Islet precursor cell (in vitro differentiated cells): ENCODE results near the gene NUAK1.

Experiments
- DNase-seq: peaks from one replicate; pipeline ENCODE4 v3.0.0-alpha.2; 2018

Gene NUAK1

DNA sequence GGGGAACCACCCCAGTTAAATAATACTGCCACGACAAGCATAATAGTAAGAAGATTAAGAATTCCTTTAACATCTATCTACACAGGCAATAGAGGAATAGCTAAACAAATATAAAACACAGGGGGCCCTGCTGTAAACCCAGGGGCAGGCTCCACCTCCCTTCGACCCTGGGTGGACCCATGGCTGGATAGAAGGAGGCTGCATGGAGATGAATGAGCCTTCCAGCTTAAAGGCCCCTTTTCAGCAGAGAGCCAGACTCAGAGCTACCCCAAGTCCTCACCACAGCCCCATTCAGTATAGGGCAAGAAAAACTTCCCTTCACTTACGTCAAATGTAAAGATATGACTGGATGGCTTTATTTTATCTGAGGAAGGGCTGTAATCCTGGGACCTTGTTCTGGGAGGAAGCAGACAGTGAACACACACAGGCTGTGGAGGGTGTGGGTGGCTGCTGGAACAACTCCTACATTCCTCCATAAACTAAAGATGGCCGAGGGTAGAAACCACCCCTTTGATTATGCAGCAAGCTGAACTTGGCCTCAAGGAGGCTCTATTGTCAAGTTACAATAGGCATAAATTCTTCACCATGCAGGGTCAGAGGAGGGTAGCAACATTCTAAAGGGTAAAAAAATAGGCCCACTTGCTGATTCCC is 30.4 kb downstream of the NUAK1 start:
- peak; percentile 82 for DNase-seq

DNA sequence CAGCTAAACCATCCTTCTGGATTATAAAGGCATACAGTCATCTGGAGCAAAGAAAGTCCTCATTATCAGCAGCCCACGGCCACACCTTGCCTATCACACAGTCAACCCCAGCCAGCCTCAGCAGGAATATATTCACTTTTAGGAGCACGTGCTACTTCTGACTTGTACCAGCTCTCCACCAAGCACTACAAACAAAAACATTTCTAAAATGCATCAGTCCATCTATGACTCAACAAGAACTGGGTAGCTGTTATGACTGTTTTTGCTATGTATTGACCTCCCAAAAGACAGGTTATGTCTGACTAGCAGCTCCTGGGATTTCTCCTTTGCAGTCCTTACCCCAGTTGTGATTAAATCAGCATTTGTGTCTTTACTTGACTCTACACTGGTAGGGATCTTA is 31.2 kb downstream of the NUAK1 start:
- no peak for DNase-seq

DNA sequence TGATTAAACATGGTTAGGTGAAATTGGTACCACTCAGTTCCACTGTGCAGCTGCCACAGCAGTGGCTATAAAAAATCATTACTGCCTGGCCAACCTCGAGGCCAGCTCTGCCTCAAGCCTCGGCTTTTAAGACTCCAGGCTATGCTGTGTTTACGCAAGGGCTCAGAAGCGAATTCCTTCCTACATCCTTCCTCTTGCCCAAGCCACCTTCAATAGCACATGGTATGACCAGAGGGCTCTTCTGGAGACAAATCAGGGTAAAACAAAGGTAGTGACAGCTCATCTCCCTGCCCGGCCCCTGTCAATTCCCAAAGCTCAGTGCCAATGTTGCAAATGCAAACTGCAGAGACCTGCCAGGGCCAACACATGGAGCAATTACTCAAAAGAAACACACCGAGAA is 31.9 kb downstream of the NUAK1 start:
- peak; percentile 82 for DNase-seq

DNA sequence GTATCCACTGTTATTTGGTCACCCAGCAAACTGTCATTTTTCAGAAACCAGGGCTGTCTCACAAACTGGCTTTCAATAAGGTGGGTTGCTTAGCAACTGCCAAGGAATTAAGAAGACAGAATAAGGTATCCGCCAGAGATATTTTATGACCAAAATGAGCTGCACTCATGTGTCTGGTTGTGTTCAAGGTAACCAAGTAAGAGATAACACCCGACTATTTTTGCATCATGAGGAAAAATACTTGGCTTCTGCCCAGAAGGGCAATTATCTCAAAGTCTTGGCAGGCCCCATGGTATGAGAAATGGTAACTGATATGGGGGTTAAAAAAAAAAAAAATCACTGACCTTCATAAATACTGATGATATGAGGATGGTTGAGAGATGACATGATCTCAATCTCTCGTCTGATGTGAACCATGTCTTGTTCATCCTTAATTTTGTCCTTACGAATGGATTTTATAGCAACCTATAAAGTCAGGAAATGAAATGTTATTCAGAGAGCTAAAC is 32.6 kb downstream of the NUAK1 start:
- DNase-seq, result no peak

DNA sequence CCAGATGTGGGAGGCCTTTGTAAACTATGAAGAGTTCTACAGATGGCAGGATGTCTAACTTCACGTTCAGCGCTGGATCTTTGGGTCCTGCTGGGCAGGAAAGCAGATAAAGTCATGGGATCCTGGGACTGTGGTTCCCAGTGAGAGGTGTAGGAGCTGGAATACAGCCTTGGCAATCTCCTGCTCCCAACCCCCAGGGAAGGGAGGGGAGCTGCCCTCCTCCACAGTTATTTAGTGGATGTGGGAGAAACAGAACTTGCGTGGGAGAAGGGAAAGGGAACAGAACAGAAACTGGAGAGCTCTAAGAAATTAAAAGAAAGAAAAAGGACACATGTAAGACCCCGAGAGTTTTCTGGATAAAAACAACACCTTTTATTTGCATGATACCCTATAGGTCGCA is 37.0 kb downstream of the NUAK1 start:
- DNase-seq, result no peak

DNA sequence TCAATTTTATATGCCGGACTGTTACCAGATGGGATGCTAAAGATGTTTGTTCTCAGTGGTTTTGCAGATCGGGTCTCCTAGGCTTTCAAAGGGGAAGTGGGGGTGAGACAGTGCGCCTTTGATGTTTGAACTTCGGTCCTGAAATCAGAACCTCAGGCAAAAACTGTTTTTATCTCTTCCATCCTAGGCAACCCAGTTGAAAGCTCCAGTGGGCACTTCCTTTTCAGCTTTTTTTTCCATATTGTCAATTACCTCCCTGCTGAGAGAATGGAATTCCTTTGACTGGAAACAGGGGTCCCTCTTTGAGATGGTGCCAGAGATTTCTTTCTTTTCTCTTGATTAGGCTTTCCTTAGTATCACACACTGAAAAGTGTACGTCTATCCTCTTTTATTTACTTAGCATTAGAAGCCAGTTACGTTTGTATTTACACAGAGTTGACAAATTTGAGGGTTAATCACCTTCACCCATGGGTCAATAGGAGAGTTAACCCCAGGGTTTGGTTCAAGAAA is 40.0 kb downstream of the NUAK1 start:
- peak; percentile 79 for DNase-seq

DNA sequence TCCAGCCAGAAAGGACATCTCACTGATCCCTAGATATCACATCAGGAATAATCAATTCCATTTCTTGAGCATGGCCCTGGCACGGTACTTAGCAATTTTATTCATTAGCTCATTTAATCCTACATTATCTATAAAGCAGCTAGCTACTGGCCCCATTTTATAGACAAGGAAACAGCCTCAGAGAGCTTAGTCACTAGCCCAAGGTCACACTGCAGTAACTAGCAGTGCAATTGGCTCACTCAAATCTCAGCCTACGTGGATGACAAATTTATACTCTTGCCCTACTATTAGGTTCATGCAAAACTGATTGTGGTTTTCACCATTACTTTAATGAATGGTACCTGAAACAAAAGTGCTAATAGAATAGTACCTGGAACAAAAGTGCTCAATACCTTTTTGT is 41.7 kb downstream of the NUAK1 start:
- no peak for DNase-seq

DNA sequence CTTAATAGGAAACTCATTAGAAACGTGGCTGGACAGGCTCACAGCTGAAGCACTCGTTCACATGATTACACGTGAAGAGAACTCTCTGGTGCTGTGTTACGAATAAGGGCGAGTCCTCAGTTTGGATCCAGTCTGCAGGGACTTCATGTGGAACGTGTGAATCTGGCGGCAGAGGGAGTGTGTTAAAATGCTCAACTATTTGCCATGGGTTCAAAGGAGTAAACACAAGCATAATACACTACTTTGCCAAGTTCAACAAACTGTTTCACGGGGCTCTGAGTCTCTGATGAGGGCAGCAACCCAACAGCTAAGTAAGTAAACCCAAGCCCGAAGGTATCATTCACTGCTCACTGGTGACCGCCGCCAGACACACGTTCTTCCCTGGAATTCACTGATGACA is 42.4 kb downstream of the NUAK1 start:
- no peak for DNase-seq

DNA sequence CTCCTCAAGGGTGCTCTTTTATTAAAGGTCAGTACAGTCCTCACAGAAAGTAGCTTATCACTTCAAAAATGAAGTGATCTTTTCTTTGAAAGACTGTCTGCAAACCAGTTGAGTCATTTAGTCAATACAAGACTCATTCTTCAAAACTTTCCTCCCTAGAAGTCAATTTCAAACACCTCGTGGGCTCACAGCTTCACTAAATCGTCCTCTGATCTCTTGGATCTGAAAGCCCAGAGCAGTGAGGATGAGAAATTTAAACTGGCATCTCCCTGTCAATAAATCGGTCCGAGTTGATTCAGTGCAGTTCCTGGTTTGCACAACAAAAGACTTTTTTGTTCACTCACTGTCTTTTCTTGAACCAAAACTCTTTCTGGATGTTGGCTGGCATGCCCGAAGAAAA is 44.5 kb downstream of the NUAK1 start:
- DNase-seq, result no peak

DNA sequence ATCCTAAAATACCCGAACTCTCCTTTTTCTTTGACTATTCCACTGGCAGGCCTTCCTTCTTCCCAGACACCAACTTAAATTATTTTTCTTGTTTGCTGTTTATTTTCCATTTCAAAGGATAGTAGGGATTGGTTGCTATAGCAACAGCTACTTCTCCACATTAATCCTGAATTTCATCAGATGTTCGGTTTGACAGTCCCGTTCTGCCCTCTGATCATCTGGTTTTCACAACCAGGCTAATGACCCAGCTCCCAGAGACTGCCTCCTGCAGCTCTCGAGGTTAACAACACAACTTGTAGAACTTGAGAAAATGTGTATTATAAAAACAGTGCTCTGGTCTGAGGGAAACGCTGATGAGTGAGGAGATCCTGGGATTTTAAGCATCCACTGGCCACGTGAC is 45.5 kb downstream of the NUAK1 start:
- no peak for DNase-seq

DNA sequence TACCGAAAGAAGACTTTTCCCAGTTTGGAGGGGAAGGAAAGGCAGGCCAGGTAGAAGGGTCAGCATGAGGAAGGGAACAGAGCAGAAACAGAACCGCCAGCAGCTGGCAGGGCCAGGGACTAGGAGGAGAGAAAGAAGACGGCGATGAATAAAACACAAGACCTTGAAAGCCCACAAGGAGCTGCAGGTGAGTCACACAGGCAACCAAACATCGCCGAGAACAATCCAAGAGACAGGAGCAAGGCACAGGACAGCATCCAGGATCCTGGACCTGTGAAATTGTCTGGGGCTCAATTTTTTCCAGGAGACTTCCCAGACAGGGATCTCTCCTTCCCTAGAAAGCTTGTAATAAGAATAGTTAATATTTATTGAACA is 47.3 kb downstream of the NUAK1 start:
- DNase-seq, result no peak

DNA sequence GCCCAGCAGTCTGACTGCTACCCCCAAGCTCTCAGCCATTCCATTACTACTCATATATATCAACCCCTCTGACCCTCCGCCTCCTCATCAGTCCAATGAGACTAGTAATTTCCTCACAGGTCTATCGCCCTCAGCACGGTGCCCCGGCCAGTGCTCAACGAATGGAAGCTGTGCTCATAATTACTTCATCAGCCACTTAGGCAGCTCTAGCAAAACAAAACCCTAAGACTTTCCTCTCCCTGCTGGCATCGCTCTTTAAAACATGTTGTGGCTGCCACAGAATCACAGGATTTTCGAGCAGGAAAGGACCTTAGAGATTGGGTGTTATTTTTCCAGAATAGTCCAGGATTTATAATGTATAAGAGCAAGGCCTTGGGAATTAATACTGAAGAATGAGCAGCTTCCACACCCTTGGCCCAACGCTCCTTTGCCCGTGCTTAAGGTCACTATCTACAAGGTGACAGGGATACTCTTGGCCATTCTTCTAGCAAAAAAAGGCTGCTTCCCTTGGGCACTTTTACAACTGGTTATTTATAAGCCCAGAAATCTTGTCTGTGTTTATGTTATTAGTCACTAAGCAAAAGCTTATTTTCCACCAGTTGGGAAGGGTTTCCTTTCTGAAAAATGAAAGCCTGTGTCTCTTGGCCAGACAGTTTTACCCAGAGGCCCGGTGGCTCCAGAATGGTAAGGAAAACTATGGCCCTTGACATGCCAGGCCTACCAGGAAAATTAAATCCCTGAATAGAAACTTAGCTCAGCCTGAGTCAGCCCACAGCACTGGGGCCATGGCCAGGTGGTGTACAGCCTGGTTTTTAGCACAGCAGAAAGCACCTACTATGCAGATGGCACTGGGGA is 47.9 kb downstream of the NUAK1 start:
- DNase-seq, result no peak

DNA sequence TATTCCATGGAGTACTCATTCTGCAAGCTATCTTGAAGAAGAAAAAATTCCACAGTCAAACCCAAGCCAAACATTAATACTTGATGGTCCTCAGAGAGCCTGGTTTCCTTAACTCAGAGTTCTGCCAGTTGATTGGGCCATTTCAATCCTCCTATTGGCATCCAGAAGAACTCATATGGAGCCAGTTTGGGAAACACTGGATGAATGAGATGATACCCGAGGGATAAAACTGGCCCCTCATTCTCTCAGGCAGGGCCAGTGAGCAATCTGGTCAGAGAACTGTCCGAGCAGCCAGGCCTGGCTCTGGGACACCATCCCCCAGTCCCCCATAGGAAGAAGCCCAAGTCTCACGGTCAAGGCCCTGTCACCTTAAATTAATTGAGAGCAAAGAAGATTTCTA is 48.8 kb downstream of the NUAK1 start:
- DNase-seq, result no peak

DNA sequence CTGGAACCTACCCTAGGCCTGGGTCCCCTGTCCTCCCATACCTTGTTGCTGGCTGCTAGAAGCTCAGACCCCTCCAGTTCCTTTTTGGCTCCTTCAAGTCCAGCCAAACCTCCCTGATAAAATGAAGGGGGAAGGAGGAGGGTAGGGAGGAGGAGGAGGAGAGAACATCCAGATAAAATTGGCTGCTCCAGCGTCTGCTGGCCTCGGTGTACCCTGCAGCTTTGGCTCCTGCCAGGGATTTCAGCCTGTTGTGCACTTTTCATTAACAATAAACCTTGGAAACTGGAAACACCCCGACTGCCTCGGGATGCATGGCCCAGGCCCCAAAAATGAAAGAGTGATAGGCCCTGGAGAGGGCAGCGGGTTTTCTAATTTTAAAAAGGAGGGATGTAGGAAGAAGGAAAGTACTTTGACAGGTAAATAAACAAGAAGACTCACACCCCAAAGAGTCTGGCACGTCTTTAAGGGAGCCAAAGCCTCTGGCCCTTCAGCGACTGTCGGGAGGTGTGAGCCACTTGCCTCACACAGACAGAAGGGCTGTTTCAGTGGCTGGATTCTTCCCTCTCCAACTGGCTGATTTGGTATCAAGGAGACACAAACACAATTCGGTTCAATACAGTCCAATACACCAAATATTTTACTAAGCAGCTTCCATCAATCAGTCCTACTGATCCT is 49.8 kb downstream of the NUAK1 start:
- DNase-seq, result no peak

DNA sequence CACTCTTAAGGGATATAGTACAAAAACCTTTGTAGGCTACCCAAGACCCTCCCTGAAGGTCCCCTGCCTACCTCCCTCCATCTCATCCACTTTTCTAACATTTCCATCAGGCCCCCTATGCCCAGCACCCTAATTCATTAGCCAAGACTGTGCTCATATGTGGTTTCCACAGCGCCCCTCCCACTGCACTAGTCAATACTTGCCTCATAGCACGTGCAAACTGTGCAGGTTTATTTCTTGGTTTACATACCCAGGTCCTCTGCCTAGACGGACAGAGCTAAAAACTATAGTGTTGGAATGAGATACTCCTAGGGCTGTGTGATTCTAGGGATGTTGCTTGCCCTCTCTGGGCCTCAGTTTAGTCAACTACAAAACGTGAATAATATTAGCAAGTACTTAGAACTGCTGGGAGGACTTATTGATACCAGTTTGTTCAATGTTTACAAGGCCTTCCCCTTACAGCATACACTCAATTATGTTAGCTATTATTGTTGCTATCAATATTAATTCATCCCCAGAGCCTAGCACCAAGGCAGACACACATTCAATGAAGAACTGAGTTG is 50.4 kb downstream of the NUAK1 start:
- no peak for DNase-seq

DNA sequence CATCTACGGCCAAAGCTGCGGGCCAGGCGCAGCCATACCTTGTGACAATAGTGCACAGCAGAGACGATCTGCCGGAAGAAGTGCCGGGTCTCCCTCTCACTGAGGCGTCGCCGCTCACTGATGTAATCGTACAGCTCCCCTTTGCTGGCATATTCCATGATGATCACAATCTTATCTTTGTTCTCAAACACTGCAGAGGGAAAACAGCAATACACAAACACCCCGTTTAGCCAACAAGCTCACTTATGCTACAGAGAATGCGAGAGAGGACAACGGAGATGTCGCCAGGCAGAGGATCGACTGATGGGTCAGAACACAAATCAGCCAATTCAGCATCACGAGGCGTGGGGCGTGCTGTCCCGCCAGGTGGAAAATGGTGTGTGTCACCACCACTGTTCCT is 52.1 kb downstream of the NUAK1 start:
- DNase-seq, result no peak

DNA sequence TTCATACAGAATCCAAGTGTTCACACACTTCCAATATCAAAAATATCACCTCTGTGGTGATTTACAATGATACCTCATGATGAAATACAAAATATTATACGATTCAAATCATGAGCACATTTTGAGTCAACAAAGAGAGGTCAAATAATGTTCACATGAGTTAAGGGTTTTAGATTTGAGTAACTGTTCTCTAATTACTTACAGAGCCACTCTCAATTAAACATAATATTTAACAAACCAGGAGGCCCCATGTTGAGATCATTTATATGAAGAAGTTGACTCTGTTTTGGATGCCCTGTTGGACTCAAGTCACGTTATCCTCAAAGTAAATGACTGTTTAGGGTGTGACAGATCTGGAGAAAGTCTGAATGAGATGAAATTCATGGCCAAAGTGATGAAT is 53.5 kb downstream of the NUAK1 start:
- DNase-seq, result no peak

DNA sequence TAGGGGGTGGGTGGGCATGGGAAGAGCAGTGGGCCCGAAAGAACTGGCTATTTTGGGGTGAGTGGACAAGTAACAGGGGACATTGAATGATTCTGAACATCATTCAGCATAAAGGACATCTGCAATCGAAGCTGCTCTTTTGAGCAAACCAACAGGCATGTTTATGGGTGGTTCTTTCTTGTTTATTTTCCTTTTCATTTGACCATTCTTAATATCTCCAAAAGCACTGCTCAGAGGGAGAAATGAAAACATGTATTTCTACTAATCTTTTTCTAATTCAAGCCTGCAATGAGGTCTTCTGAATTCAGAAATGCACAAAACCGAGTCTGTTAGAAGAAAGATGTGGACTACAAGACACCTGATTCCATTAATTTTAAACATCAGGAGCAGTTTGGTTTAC is 54.0 kb downstream of the NUAK1 start:
- no peak for DNase-seq

DNA sequence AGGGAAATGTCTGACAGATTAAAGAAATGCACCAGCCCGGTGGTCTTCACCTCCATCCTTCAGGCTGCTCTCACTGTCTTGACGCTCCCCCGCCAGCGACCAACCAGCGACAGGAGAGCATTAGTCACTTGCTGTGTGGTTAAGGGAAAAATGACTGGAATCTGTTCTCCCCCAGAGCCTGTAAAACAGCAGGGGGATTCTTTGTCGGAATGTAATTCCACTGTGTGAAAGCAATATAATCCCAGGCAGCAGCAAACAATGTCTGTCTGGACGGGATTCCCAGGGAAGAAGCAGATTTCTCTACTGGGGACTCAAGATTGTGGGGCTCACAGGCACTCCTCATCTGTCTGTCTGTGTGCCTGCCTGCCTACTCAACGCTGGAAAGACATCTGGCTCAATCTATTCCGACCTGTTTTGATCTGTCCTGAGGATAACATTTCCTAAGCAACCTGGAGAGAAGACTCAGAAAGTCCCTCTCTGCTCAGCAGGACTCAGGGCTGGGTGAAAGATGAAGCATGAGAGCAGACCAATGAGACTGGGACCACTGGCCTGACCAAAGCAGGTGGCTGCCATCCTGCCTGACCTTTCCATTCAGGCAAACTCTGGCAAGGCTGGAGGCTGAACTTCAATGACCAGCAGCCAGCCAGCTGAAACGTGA is 54.6 kb downstream of the NUAK1 start:
- peak; percentile 99 for DNase-seq

DNA sequence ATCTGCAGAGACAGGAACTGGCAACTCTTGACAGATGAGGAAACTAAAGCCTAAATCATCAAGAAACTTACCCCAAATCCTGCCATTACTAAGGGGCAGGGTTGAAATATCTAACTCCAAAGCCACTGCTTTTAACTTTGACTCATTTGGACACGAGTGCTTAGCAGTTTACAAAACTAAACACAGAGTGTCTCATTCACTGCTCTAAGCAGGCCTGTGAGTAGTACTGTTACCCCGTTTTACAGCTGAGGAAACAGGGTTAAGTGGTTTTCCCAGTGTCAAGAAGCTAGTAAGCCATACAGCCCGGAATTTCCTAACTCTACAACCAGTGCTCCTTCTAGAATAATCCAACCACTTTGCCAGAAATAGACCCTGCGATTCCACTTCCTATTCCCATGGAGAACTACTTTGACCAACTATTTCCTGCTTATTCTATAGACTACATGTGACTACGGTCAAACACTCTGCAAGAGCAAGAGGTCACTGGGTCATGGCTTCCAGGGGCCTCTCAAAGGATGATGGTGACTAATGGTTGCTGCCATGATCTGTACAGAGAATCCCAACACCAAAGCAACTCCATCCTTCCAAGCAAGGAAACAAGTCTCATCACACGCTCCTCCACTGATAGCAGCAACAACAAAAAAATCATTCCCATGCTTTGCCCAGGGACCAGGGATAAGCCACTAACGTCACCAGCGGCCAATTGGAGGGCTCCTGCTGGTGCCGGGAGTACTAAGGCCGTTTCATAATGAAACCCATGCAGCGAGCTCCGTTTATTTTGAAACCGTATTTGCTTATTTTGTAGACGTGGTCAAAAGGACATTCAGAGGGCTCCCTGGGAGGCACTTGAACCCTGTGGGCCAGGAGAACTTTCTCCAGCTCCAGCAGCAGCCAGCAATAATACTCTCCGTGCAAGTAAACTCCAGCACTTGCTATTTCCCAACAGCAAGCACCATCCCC is 56.3 kb downstream of the NUAK1 start:
- DNase-seq, result no peak

DNA sequence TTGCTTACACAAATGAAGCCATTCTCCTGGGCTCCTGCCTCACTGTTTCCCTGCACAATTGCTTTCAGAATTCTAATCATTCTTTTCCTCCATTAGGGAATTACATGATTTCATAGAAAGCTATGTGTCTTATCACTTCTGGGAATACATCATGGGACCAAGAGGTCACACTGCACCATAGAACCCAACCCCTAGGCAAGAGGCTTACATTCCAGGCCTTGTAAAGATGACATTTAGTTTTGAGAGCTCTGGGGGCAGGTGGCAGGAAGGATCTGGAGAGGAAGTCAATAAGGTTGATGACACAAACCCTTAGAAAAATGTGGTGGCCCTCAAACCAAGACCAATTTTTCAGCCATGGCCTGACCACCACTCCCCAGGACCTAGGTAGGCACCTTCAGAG is 57.1 kb downstream of the NUAK1 start:
- DNase-seq, result peak; percentile 62

DNA sequence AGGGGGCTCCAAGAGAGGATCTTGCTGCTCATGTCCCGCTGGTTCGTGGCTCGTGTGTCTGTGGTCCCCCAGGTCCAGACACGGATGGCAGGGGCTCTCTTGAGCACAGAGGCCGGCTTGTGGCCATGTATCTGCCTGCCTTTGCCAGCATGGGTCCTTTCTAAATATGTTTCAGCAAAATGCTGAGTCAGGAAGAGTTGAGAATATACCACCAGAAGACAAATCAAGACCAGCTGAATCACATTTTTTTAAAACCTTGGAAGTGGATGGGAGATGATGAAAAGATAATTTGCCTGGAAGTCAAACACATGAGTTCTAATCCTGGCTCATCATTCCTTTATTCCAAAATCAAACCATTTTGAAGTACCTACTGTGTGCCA is 58.0 kb downstream of the NUAK1 start:
- no peak for DNase-seq
